Fibroblast of skin of right quadriceps (primary cell): ENCODE data around the gene CCDC124.

Experiments
- DNase-seq: peaks from one replicate; pipeline ENCODE4 v3.0.0-alpha.2; 2013

CCDC124 gene

DNA sequence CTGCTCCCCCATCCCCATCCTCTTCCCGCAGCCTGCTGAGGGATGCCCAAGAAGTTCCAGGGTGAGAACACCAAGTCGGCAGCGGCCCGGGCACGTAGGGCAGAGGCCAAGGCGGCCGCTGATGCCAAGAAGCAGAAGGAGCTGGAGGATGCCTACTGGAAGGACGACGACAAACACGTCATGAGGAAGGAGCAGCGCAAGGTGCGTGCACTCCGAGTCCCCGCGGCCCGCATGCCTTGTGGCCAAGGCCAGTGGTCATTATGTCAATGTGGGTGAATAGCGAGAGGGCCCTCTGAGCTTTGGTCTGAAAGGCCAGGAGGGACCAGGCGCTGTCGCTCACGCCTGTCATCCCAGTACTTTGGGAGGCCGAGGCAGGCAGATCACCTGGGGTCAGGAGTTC is 3.6 kb downstream of the CCDC124 start:
- DNase-seq, result no peak

DNA sequence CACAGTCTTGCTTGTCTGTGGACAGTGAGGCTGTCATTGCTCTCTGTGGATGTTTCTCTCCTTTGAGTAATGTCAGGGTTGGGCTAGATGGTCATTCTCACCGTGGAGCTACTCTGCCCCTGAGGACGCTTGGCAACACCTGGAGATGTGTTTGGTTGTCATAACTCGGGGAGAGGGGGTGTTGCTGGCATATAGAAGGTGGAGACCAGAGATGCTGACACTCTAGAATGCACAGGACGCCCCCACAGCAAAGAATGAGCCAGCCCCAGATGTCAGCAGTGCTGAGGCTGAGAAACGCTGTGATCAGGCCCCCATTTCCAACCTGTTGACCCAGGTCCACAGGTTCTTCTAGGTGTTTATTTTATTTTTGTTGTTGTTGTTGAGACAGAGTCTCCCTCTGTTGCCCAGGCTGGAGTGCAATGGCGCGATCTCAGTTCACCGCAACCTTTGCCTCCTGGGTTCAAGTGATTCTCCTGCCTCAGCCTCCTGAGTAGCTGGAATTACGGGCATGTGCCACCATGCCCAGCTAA is 4.6 kb downstream of the CCDC124 start:
- no peak for DNase-seq

GRCh38 chr19:17938092-17938845 is 5.5 kb downstream of the CCDC124 start:
- peak; percentile 78 for DNase-seq

DNA sequence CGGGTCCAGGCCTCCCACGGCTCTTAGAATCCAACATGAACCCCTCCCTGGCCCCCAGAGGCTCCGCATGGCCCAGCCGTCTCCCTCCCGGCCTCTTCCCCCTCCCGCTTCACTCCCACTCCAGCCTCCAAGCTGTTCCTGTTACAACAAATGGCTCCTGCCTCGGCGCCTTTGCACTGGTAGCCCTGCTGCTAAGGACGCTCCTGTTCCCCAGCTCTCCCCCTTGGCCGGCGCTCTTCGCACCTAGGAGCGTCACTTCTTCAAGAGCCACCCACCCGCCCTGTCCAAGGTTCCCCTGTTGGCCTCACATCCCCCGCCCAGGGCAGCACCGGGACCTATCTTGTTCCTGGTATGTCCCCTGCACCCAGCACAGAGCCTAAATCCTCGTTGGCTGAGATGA is 9.4 kb downstream of the CCDC124 start:
- DNase-seq, result no peak

- DNase-seq, result no peak
Measured at GRCh38 chr19:17942582-17943273, 9.9 kb downstream of the CCDC124 start.

DNA sequence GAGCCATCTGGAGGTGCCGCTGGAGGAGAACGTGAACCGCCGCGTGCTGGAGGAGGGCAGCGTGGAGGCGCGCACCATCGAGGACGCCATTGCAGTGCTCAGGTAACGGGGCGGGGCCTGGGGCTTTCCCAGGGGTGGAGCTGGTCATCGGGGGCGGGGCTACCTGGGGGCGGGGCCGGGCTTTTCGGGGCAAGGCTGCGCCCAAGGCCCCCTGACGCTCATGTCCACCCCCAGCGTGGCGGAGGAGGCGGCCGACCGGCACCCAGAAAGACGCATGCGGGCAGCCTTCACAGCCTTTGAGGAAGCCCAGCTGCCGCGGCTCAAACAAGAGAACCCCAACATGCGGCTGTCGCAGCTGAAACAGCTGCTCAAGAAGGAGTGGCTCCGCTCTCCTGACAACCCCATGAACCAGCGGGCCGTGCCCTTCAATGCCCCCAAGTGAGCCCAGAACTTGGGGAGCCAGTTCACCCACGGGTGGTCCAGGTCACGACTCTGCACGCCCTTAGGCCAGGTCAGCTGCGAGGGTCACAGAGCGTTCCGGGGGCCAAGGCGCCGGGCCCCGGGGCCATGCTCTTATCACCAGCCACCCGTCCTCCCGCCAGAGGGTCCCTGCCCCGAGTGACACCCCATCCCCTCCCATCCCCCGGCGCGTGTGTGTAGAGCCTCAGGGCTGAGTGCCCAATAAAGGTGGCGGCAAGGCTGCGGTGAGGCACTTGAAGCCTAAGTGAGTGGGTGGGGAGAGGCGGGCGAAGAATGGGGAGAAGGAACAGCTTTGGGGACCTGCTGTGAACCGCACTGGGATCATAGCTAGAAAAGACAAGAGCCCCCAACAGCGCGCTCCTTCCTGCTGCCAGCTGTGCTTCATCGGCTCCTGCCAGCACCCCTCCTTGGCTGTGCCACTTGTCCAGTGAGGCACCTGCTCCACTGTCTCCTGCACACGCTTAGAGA is 10.7 kb downstream of the CCDC124 start:
- no peak for DNase-seq

DNA sequence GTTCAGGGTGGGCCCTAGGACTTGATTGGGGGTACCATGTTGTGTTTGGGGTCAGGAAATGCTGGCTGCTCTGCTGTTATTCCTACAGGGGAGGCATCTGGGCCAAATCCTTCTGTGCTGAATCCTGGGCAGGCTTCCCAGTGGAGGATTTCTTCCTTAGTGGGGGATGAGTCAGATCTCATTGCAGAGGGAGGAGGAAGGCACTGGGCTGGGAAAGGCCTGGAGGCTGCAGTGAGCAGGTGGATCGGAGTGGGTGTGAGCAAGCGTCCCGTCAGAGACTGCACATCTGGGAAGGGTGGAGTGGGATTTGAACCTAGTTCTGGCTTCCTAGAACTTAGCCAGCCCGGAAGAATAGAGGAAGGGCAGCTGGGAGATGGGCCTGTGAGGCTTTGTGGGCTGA is 11.5 kb downstream of the CCDC124 start:
- peak; percentile 67 for DNase-seq

GRCh38 chr19:17946965-17947784 is 14.4 kb downstream of the CCDC124 start:
- DNase-seq, result no peak

GRCh38 chr19:17947815-17948513 is 15.1 kb downstream of the CCDC124 start:
- peak; percentile 94 for DNase-seq

DNA sequence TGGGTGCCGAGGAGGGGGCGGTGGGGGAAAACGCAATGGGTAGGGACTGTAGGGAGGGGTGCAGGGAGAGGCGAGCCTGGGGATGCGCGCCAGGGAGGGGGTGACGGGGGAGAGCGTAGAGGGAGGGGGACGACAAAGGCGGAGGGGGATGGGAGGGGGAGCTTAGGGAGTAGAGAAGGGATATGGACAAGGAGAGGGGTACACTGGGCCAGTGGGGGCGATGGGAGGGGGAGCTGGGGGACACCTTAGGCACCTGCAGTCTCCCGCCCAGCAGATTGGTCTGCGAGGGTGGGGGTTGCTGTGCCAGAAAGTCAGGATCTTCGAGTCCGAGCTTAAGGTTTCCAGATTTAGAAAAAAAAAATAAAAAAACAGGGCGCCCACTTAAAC is 15.7 kb downstream of the CCDC124 start:
- no peak for DNase-seq

GRCh38 chr19:17948931-17949930 is 16.4 kb downstream of the CCDC124 start:
- no peak for DNase-seq

- no peak for DNase-seq
Measured at GRCh38 chr19:17949956-17950309, 17.1 kb downstream of the CCDC124 start.

- no peak for DNase-seq
Measured at GRCh38 chr19:17950310-17951156, 17.7 kb downstream of the CCDC124 start.

DNA sequence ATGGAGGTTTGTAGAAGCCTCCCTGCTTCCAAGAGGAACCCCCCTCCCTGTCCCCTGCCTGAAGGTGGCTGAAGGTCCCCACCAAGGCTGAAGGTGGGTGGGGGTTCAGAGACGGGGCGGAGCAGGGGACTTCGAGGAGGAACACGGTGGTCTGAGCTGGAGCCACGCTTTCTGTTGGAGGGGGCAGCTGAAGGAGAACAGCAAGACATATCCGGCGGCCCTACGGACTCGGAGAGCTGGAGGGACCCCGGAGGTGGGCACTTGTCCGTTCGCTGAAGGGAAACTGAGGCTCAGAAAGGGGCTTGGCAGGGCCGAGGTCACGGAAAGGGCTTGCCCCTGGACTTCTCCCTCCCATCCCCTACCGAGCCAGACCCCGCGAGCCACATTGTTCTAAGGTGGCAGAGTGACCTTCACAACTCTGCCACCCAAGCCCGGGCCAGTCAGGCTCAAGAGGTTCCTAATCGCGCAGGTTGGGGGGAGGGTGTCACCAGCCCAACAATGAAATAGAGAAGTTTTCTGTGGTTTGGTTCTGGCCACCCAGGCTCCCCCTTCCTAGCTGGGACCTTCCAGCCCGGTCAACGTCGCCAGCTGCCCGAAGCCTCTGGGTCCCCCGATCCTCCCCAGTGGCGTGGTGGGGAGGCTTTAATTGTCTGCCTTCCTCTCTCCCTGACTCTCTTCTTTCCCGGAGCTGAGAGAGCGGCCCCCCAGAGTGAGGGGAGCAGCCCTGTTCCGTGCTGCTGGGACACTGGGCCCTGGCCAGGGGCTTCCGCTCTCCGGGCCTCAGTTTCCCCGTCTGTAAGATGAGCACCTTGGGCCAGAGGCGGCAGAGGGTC is 18.6 kb downstream of the CCDC124 start:
- no peak for DNase-seq

DNA sequence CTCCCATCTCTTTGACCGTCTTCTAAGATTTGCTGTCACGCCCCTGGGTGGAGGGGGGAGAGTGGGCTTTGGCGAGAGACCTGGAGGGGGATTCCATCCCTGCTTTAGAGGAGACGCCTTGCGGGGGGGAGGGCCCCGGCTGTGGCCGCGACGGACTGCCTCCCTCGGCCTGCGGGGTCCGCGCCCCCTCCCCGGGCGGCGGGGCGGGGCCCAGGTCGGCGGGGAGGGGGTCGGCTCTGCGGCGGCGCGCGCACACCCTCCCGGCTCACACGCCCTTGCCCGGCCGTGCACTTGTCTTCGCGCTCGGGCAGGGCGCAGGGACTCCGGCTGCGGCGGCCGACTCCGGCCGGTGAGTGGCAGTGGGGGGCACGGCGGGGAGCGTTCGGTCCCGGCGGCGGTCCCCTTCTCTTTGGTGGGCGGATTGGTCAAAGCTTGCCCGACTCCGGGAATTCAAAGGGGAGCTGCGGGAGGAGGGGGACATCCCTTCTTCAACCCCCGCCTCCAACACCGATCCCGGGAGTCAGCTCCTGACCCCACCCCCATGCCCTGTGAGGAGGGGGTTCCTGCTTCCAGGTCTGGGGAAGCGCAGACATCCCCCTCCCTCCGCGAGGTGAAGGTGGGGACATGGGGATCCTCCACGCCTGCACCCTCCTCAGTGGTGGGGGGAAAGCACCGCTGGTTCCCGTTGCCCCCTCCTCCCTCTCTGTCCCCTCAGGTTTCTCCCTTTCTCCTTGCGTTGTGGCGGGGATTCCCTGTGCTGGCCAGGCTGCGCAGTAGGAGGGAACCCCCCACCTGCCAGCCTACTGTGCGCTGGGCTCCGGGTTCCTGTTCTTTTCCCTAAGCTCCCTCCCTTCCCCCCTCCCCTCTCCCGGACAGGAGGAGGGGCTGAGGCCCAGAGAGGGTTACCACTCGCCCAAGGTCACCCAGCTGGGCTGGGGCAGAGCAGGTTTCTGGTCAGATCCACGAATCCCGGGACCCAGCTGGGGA is 19.5 kb downstream of the CCDC124 start:
- no peak for DNase-seq

- DNase-seq, result no peak
Measured at GRCh38 chr19:17953316-17953801, 20.5 kb downstream of the CCDC124 start.

DNA sequence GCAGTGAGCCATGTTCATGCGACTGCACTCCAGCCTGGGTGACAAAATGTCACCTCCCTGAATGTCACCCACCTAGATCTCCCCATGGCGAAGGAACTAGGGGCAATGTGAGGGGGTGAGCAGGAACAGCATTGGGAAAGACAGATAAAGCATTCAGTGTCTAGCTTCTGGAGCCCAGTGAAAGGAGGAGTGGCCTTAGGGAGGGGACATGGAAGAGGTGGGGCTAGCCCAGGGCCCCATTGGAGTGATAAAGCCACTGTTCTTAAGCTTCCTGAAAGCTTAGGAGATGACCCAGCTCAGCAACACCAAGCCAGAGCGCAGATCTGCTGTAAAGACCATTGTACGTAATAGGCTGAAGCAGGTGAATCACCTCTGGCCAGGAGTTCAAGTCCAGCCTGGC is 21.1 kb downstream of the CCDC124 start:
- no peak for DNase-seq
